Heart left ventricle (tissue), 13 donors: ENCODE measurements around the gene NACC2.

Experiments used
- POLR2A ChIP-seq, 2 donors: fragments of 450-650 bp; IDR thresholded peaks; one replicate each; pipeline ENCODE4 v1.6.1; 2017; ENCODE audit warnings: antibody characterized with exemption in 2 of 2, mild to moderate bottlenecking in 2 of 2, moderate library complexity in 2 of 2
- TF ChIP-seq, protein P1 (sequence below), 12 donors: fragments of 200-600 bp; sonication (generic) in 4 of 12; IDR thresholded peaks; one replicate each; pipeline versions ENCODE4 v1.5.0 to v1.8.0; 2018 to 2022; ENCODE audit warnings: antibody characterized with exemption in 12 of 12, mild to moderate bottlenecking in 5 of 12
- donor health status: ischemic (EF 13 %, LVEDD 7.1; RV severe dilation, severe dysfunction).
- donor health status: DM: no; HTN: yes; CAD: no.
- donor health status: DM: no; HTN: no; CAD: no.
- donor health status: ischemic (EF 25% LVEDD 6.9; RV normal size, moderate dysfunction).
- donor health status: ischemic (EF 25% LVEDD 5.7; RV mildly dilated, moderate dysfunction).
- donor health status: ischemic (EF 35%, LVEDD 5.7; RV mildly dilated, moderate dysfunction).
- donor health status: nonischemic (EF 11% LVEDD 7.7; RV severe dilation, severe dysfunction).
- donor health status: DM: yes; HTN: yes; CAD: no.
- donor health status: PGD.
- donor health status: ischemic (EF 29% LVEDD 5.4; RV normal size, mild dysfunction).
- donor health status: nonischemic (EF 23%, LVEDD 6.1; RV moderate dilation, normal function).

DNA sequence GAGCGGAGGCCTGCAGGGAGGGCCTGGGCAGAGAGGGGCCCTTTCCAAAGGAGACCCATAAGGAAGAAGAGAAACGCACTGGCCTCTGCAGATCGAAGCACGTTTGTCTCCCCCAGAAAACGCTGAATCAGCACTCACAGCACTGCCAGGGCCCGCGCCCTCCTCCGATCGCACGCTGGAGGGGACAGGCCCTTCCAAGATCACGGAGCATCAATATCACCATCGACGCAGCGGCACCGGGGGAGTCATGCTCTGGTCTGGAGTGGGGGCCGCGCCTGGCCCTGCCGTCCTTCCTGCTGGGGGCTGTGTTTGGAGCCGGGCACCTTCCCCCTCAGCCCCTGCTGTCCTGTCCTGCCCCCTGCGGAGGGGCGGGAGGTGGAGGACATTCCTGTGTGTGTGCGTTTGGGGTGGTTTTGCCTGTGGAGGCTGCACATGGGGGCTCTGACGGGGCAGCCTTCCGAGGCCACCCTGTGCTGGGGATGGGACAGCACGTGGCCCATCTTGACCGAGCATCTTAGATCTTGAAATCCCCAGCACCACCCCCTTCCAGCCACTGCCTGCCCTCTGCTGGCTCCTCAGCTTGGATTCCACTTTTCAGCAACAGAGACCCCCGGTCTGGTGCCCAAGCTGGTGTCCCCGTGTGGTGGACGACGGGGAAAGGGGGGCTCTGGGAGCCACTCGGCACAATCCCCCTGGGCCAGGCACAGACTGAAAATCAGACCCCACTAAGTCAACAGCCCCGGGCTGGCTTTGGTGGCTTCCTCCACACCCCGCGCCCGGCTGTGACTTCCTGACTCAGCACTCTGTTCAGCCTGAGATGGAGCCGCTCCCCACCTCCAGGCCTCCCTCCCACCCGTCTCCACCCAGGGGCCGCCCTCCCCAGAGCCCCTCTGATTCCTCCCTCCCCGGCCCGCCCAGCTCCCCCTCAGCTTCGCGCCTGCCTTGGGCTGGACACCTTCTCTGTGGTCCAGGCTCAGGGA is 15.3 kb upstream of the NACC2 start:
- TF ChIP-seq, protein P1, sequence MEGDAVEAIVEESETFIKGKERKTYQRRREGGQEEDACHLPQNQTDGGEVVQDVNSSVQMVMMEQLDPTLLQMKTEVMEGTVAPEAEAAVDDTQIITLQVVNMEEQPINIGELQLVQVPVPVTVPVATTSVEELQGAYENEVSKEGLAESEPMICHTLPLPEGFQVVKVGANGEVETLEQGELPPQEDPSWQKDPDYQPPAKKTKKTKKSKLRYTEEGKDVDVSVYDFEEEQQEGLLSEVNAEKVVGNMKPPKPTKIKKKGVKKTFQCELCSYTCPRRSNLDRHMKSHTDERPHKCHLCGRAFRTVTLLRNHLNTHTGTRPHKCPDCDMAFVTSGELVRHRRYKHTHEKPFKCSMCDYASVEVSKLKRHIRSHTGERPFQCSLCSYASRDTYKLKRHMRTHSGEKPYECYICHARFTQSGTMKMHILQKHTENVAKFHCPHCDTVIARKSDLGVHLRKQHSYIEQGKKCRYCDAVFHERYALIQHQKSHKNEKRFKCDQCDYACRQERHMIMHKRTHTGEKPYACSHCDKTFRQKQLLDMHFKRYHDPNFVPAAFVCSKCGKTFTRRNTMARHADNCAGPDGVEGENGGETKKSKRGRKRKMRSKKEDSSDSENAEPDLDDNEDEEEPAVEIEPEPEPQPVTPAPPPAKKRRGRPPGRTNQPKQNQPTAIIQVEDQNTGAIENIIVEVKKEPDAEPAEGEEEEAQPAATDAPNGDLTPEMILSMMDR (IDR thresholded peaks at IDR 0.05), result peak in 2 of 12 donors; percentile 10 to 33
- TF ChIP-seq POLR2A (IDR thresholded peaks at IDR 0.05), result no peak
